Activated CD8-positive, alpha-beta memory T cell treated with anti-CD3 and anti-CD28 coated beads, Interleukin-2, amount 50 U/mL, for 48 hours (primary cell): ENCODE data around the gene HAGHL.
"Not testable (repeated sequence)": the region's sequence is repeated elsewhere in the genome, so short reads cannot be mapped to it uniquely, and the experiment has no call there.

ENCODE experiments used
- DNase-seq: peaks from one replicate; pipeline ENCODE4 v3.0.0-alpha.2; 2020

The HAGHL gene

GRCh38 chr16:760545-761343, 33.8 kb downstream of the HAGHL start, which contains the start of gene MSLN:
Gene MSLN (plus strand): TSS chr16:760734. CDS start chr16:762681, 1,947 bp downstream.
- no peak for DNase-seq

- DNase-seq: no peak
These were observed 35.0 kb downstream of the HAGHL start for GRCh38 chr16:761625-762513.

GRCh38 chr16:762595-763268, 35.8 kb downstream of the HAGHL start:
- DNase-seq: no peak

- DNase-seq: no peak
These were observed 36.7 kb downstream of the HAGHL start for GRCh38 chr16:763369-764183.

- no peak for DNase-seq
These were observed 37.4 kb downstream of the HAGHL start for GRCh38 chr16:764184-764750.

GRCh38 chr16:764848-765487, 38.1 kb downstream of the HAGHL start:
- DNase-seq: no peak

- no peak for DNase-seq
These were observed 38.6 kb downstream of the HAGHL start for GRCh38 chr16:765488-765865.

GRCh38 chr16:766008-766819, 39.3 kb downstream of the HAGHL start:
- no peak for DNase-seq

GRCh38 chr16:766820-767640, 40.1 kb downstream of the HAGHL start:
- no peak for DNase-seq

- no peak for DNase-seq
These were observed 40.9 kb downstream of the HAGHL start for GRCh38 chr16:767743-768235.

GRCh38 chr16:768428-768827, 41.5 kb downstream of the HAGHL start:
- no peak for DNase-seq

GRCh38 chr16:769184-769784, 42.4 kb downstream of the HAGHL start:
- DNase-seq: no peak

GRCh38 chr16:769934-770333, 43.0 kb downstream of the HAGHL start:
- no peak for DNase-seq

- DNase-seq: no peak
These were observed 43.5 kb downstream of the HAGHL start for GRCh38 chr16:770411-770810.

- no peak for DNase-seq
These were observed 46.1 kb downstream of the HAGHL start for GRCh38 chr16:772959-773358.

GRCh38 chr16:774086-775001, 47.4 kb downstream of the HAGHL start:
- no peak for DNase-seq

GRCh38 chr16:775236-775796, 48.4 kb downstream of the HAGHL start:
- DNase-seq: no peak

GRCh38 chr16:776298-776697, 49.4 kb downstream of the HAGHL start:
- not testable (repeated sequence) for DNase-seq
